Fibroblast of lung (primary cell): ENCODE data around the gene STK10.

ENCODE experiments used
- EZH2 ChIP-seq: IDR thresholded peaks from 2 replicates; pipeline ENCODE4 v1.5.1; 2012; ENCODE audit warnings: low read length, control low read depth, mild to moderate bottlenecking; ENCODE audit errors: missing control alignments
- TF ChIP-seq, protein P1 (sequence below), 2 donors: IDR thresholded peaks in 1 of 2; conservative IDR thresholded peaks in 1 of 2; 1 replicate in 1 of 2; 2 replicates in 1 of 2; pipeline ENCODE4 v1.5.1; 2011 to 2012; ENCODE audit warnings: low read length in 2 of 2, control low read depth in 1 of 2, inconsistent platforms in 1 of 2, low read depth in 1 of 2, mild to moderate bottlenecking in 1 of 2

- TF ChIP-seq, protein P1, sequence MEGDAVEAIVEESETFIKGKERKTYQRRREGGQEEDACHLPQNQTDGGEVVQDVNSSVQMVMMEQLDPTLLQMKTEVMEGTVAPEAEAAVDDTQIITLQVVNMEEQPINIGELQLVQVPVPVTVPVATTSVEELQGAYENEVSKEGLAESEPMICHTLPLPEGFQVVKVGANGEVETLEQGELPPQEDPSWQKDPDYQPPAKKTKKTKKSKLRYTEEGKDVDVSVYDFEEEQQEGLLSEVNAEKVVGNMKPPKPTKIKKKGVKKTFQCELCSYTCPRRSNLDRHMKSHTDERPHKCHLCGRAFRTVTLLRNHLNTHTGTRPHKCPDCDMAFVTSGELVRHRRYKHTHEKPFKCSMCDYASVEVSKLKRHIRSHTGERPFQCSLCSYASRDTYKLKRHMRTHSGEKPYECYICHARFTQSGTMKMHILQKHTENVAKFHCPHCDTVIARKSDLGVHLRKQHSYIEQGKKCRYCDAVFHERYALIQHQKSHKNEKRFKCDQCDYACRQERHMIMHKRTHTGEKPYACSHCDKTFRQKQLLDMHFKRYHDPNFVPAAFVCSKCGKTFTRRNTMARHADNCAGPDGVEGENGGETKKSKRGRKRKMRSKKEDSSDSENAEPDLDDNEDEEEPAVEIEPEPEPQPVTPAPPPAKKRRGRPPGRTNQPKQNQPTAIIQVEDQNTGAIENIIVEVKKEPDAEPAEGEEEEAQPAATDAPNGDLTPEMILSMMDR (conservative IDR thresholded peaks at IDR 0.05 in 1 of 2, IDR thresholded peaks at IDR 0.05 in 1 of 2; ENCODE audit: low read depth in 1 of 2, low read length in 2 of 2): no peak
- no peak for TF ChIP-seq EZH2
Observed at GRCh38 chr5:172207511-172207910, 19.5 kb upstream of the STK10 start.
